ENCODE results near the gene DCTN2.

The DCTN2 gene

DNA sequence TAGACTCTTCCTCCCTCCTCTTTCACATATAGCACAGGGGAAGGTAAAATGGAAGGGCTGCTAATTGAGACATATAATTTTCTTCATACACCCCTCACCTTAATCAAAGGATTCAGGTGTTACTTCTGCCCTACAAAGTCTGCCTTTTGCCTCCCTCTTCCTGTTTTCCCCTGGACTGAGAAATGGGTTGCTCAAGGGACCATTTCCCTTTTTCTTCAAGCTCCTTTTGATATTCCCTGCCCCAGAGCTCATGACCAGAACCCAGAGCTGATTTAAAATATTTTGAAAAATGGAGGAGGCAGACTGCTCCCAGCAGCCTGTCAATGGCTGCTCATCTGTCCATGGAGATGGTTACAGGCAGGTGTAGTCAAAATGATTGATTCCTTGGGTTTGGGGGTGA is 37.7 kb upstream of the DCTN2 start:
- H3K27me3 ChIP-seq (ENCODE audit: low read depth, low read length), result no peaks in the 10 kb centered on the region
- no peaks in the 10 kb centered on the region for H3K4me1 ChIP-seq (ENCODE audit: control insufficient read depth in 1 of 2, insufficient read depth in 2 of 2, low read length in 2 of 2)
- no peaks in the 10 kb centered on the region for H3K9me3 ChIP-seq (ENCODE audit: control insufficient read depth in 1 of 2, low read length in 2 of 2)
- peaks cover 0 to 4% of the 10 kb centered on the region in 2 donors for H3K36me3 ChIP-seq (ENCODE audit: control insufficient read depth in 1 of 2, insufficient read depth in 2 of 2, low read length in 2 of 2)
- no peak overlapping the region for H3K4me3 ChIP-seq (ENCODE audit: low read depth in 1 of 2, low read length in 2 of 2)
- H3K27ac ChIP-seq (ENCODE audit: low read length), result no peak overlapping the region

DNA sequence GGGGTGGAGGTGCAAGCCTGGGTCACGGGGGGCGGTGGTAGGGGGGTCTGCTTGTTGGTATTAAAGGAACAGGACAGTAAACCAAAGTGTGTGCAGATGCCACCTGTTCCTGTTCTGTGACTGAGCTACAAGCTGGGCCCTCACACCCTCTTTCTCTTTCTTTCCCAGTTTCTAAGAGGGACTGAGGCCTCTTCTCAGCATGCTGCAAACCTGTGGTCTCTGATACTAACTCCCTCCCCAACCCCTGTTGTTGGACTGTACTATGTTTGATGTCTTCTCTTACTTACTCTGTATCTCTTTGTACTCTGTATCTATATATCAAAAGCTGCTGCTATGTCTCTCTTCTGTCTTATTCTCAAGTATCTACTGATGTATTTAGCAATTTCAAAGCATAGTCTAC is 37.1 kb upstream of the DCTN2 start:
- no peak overlapping the region for H3K27ac ChIP-seq (ENCODE audit: low read length)
- peaks cover 0 to 4% of the 10 kb centered on the region in 2 donors for H3K36me3 ChIP-seq (ENCODE audit: control insufficient read depth in 1 of 2, insufficient read depth in 2 of 2, low read length in 2 of 2)
- no peaks in the 10 kb centered on the region for H3K27me3 ChIP-seq (ENCODE audit: low read depth, low read length)
- no peaks in the 10 kb centered on the region for H3K9me3 ChIP-seq (ENCODE audit: control insufficient read depth in 1 of 2, low read length in 2 of 2)
- no peak overlapping the region for H3K4me3 ChIP-seq (ENCODE audit: low read depth in 1 of 2, low read length in 2 of 2)
- no peaks in the 10 kb centered on the region for H3K4me1 ChIP-seq (ENCODE audit: control insufficient read depth in 1 of 2, insufficient read depth in 2 of 2, low read length in 2 of 2)

DNA sequence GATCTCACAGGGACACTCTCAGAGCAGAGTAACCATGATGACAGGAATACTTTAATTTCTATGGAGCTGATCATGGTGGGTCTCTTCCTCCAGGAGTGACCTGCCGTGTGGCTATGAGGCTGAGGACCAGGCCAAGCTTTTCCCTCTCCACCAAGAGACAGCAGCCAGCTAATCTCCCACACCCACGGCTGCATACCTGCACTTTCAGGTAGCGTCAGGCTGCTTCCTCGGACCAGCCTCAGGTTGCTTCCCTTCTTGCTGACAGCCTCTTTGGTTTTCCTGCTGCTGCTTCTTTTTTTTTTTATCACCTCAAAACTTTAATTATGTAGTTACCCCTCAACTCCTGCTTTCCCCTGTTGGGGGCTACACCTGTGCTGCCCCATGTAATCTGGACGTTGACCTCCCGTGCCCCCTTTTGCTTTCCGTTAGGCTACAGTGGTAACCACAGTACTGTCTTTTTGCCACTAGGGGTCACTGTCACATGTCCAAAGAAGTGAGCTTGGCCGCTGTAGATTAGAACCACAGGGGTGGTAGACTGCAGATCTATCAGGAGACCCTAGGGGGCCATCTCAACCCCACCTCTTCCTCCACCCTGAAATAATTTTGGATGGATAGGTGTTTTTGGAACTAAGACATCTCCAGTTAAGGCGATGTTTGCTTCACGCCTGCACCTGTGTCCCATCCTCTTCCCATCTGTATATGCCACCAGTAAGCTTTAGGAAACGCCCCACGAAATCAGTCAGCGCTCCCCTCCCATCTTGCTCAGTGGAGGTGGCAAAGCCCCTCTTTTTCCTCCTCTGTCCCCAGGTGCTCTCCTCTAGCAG is 36.2 kb upstream of the DCTN2 start:
- Histone ChIP-seq H3K4me3 (ENCODE audit: low read depth in 1 of 2, low read length in 2 of 2) (no peak overlapping the region), H3K9me3 (ENCODE audit: control insufficient read depth in 1 of 2, low read length in 2 of 2) (no peaks in the 10 kb centered on the region), H3K36me3 (ENCODE audit: control insufficient read depth in 1 of 2, insufficient read depth in 2 of 2, low read length in 2 of 2) (peaks cover 0 to 4% of the 10 kb centered on the region in 2 donors), H3K4me1 (ENCODE audit: control insufficient read depth in 1 of 2, insufficient read depth in 2 of 2, low read length in 2 of 2) (no peaks in the 10 kb centered on the region), H3K27me3 (ENCODE audit: low read depth, low read length) (no peaks in the 10 kb centered on the region), H3K27ac (ENCODE audit: low read length) (no peak overlapping the region)

DNA sequence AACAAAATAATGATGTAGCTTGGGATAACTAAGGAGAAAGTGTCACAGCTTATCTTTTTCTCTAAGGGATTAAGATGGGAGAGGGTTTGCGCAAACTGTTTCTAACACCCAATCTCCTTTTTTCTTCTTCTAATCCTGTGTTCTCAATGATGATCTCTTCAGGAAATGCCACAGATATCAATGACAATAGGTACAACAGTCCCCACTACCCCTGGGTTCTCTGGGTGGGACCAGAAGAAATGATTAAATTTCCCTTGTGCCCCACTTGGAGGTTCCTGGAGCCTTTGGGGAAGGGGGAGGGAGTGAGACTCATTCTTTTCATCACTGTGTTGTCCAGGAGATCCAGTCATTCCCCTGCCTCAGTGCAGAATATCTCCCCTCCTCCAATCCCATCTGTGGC is 35.4 kb upstream of the DCTN2 start:
- Histone ChIP-seq H3K27me3 (ENCODE audit: low read depth, low read length) (no peaks in the 10 kb centered on the region), H3K27ac (ENCODE audit: low read length) (no peak overlapping the region), H3K4me3 (ENCODE audit: low read depth in 1 of 2, low read length in 2 of 2) (no peak overlapping the region), H3K4me1 (ENCODE audit: control insufficient read depth in 1 of 2, insufficient read depth in 2 of 2, low read length in 2 of 2) (no peaks in the 10 kb centered on the region), H3K36me3 (ENCODE audit: control insufficient read depth in 1 of 2, insufficient read depth in 2 of 2, low read length in 2 of 2) (peaks cover 0 to 4% of the 10 kb centered on the region in 2 donors), H3K9me3 (ENCODE audit: control insufficient read depth in 1 of 2, low read length in 2 of 2) (no peaks in the 10 kb centered on the region)

DNA sequence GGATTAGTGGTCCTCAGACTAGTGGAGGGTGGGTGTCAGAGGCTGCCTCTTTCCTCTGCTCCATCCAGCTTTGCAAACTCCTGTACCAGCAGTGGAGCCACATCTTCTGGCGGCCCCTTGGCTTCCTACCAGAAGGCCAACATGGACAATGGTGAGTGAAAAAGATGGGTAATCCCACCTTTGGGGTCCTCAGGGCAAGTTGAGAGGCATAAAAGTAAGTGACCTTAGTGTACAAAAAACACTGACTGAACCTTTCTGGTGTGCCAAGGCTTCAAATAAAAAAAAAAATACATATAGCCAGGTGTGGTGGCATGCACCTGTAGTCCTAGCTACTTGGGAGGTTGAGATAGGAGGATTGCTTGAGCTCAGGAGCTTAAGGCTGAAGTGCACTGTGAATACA is 34.8 kb upstream of the DCTN2 start:
- Histone ChIP-seq H3K4me1 (ENCODE audit: control insufficient read depth in 1 of 2, insufficient read depth in 2 of 2, low read length in 2 of 2) (no peaks in the 10 kb centered on the region), H3K27ac (ENCODE audit: low read length) (no peak overlapping the region), H3K36me3 (ENCODE audit: control insufficient read depth in 1 of 2, insufficient read depth in 2 of 2, low read length in 2 of 2) (peaks cover 0 to 6% of the 10 kb centered on the region in 2 donors), H3K9me3 (ENCODE audit: control insufficient read depth in 1 of 2, low read length in 2 of 2) (no peaks in the 10 kb centered on the region), H3K27me3 (ENCODE audit: low read depth, low read length) (no peaks in the 10 kb centered on the region), H3K4me3 (ENCODE audit: low read depth in 1 of 2, low read length in 2 of 2) (no peak overlapping the region)

DNA sequence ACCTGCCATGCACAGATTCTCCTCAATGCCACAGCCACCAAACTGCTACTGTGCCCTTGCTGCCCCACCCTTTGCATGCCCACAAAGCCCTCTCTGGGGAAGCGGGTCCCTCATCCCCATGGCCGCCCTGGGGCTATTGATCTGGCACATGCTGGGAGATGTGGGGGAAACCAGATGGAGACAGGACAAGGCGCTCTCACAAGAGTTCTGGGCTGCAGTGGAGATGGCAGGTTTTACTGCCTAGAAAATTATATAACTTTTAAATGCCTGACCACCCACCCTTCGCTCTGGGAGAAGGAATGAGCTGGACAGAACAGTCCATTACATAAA is 33.4 kb upstream of the DCTN2 start:
- Histone ChIP-seq H3K27me3 (ENCODE audit: low read depth, low read length) (no peaks in the 10 kb centered on the region), H3K4me1 (ENCODE audit: control insufficient read depth in 1 of 2, insufficient read depth in 2 of 2, low read length in 2 of 2) (no peaks in the 10 kb centered on the region), H3K27ac (ENCODE audit: low read length) (no peak overlapping the region), H3K4me3 (ENCODE audit: low read depth in 1 of 2, low read length in 2 of 2) (no peak overlapping the region), H3K36me3 (ENCODE audit: control insufficient read depth in 1 of 2, insufficient read depth in 2 of 2, low read length in 2 of 2) (peaks cover 0 to 16% of the 10 kb centered on the region in 2 donors), H3K9me3 (ENCODE audit: control insufficient read depth in 1 of 2, low read length in 2 of 2) (no peaks in the 10 kb centered on the region)

DNA sequence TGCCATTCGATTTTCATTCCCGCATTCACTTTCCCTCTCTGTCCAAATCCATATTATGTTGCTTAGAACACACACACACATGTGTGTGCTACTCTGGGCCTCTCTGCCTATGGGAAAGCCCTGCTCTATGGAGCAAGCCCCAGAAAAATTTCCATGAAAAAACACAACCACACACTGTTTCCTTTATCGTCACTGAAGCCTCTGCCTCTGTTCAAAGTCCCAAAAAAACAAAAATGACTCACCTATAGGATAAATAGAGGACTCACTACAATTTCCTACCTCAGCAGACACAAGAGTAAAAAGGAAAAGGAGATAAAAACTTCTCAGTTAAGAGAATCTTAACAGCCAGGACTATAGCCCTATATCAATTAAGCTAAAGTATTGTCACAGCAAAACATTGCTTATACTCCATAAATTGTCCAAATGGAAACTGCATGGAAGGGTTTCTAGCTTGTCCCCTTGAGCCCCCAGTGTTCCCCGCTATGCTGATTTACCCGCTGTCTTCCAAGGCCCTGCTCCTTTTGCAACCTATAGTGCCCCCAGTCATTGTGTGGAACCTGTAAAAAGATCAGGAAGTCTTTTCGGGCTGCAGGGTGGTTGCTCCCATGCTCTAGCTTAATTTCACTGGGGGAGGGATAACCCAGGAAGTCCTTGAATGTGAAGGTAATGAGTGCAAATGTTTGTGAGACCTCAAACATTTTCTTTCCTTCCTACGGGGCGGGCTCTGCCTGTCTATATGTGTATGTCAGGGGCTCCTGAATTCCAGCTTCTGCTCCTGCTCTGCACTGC is 32.9 kb upstream of the DCTN2 start:
- Histone ChIP-seq H3K9me3 (ENCODE audit: control insufficient read depth in 1 of 2, low read length in 2 of 2) (no peaks in the 10 kb centered on the region), H3K27ac (ENCODE audit: low read length) (no peak overlapping the region), H3K4me1 (ENCODE audit: control insufficient read depth in 1 of 2, insufficient read depth in 2 of 2, low read length in 2 of 2) (no peaks in the 10 kb centered on the region)

DNA sequence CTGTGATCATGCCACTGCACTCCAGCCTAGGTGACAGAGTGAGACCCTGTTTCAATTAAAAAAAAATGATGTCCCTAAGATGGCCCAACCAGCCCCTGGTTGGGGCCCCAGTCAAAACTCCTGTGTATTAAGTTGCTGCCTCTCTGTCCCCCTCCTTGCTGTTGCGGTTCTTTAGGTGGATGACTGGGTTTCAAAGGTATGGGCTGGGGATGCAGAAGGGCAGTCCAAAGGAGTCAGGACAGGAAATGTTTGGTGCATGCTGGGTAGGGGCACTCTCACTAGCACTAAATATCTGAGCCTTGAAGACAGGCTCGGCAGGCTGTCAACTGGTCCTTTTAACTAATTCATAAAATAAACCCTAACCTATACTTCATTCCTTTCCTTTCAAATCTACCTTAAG is 32.0 kb upstream of the DCTN2 start:
- Histone ChIP-seq H3K9me3 (ENCODE audit: control insufficient read depth in 1 of 2, low read length in 2 of 2) (no peaks in the 10 kb centered on the region), H3K36me3 (ENCODE audit: control insufficient read depth in 1 of 2, insufficient read depth in 2 of 2, low read length in 2 of 2) (peaks cover 0 to 16% of the 10 kb centered on the region in 2 donors), H3K27me3 (ENCODE audit: low read depth, low read length) (no peaks in the 10 kb centered on the region), H3K4me3 (ENCODE audit: low read depth in 1 of 2, low read length in 2 of 2) (no peak overlapping the region), H3K27ac (ENCODE audit: low read length) (no peak overlapping the region), H3K4me1 (ENCODE audit: control insufficient read depth in 1 of 2, insufficient read depth in 2 of 2, low read length in 2 of 2) (no peaks in the 10 kb centered on the region)

More for the DNA sequence above, 32.9 kb upstream of the DCTN2 start:
- H3K36me3 ChIP-seq (ENCODE audit: control insufficient read depth in 1 of 2, insufficient read depth in 2 of 2, low read length in 2 of 2), result peaks cover 0 to 16% of the 10 kb centered on the region in 2 donors
- H3K27me3 ChIP-seq (ENCODE audit: low read depth, low read length), result no peaks in the 10 kb centered on the region
- H3K4me3 ChIP-seq (ENCODE audit: low read depth in 1 of 2, low read length in 2 of 2), result no peak overlapping the region

DNA sequence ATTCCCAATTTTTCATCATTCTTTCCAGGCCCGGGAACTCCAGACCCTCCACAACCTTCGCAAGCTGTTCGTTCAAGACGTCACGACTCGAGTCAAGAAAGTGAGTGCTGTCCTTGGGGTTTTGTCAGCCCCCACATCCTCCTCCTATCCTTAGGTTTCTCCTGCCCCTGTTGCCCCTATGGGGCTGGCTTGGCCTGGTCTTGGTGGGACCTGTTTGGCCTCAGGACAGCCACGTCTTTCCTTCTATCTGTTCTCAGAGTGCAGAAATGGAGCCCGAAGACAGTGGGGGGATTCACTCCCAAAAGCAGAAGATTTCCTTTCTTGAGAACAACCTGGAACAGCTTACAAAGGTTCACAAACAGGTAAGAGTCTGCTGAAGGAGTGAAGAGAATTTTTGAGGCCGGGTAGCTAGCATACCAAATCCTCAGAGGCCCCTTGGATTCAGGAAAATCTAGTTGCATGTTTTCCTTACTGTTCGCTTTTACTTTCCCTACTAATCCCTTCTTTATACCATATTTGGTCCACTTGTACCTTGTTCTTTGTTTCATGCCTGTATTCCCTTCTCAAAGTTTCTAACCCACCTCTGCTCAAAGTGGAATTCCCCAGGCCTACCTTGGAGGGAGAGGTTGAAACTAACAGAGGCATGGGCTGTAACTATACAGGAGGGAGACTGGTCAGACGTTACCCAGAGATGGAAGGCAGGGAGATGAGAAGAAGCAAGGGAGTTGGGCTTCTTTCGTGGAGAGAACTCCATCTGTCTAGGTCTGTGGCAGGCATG is 31.2 kb upstream of the DCTN2 start:
- Histone ChIP-seq H3K27me3 (ENCODE audit: low read depth, low read length) (no peaks in the 10 kb centered on the region), H3K9me3 (ENCODE audit: control insufficient read depth in 1 of 2, low read length in 2 of 2) (no peaks in the 10 kb centered on the region), H3K36me3 (ENCODE audit: control insufficient read depth in 1 of 2, insufficient read depth in 2 of 2, low read length in 2 of 2) (peaks cover 0 to 16% of the 10 kb centered on the region in 2 donors)

DNA sequence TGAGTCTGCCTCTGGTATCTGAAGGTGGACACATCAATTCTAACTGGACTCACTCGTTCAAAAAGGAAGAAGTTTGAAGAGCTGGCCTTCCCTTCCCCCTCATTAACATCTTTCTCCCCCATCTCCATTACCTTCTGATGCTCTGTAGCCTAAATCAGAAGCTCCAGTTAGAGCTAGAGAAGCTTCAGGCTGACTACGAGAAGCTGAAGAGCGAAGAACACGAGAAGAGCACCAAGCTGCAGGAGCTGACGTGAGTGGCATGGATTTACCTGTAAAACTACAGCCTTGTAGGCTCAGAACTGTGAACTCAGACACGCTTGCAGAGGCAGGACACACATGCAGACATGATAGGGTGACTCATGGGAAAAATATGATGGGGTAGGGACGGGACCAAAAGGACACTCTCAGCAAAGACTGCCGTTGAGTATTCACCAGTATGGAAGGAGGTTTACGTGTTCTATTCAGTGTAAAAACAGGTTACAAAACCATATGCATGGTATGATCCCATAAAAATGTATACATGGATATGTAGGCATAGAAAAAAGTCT is 29.7 kb upstream of the DCTN2 start:
- Histone ChIP-seq H3K27me3 (ENCODE audit: low read depth, low read length) (no peaks in the 10 kb centered on the region), H3K4me3 (ENCODE audit: low read depth in 1 of 2, low read length in 2 of 2) (no peak overlapping the region), H3K9me3 (ENCODE audit: control insufficient read depth in 1 of 2, low read length in 2 of 2) (no peaks in the 10 kb centered on the region), H3K36me3 (ENCODE audit: control insufficient read depth in 1 of 2, insufficient read depth in 2 of 2, low read length in 2 of 2) (peaks cover 0 to 16% of the 10 kb centered on the region in 2 donors), H3K27ac (ENCODE audit: low read length) (no peak overlapping the region), H3K4me1 (ENCODE audit: control insufficient read depth in 1 of 2, insufficient read depth in 2 of 2, low read length in 2 of 2) (no peaks in the 10 kb centered on the region)

More for the DNA sequence above, 31.2 kb upstream of the DCTN2 start:
- Histone ChIP-seq H3K4me1 (ENCODE audit: control insufficient read depth in 1 of 2, insufficient read depth in 2 of 2, low read length in 2 of 2) (no peaks in the 10 kb centered on the region), H3K27ac (ENCODE audit: low read length) (no peak overlapping the region), H3K4me3 (ENCODE audit: low read depth in 1 of 2, low read length in 2 of 2) (no peak overlapping the region)

Measured in muscle layer of duodenum (tissue), 2 donors.